Measurements from ENCODE around the gene BICC1.

- TF ChIP-seq EZH2 (IDR thresholded peaks at IDR 0.05; ENCODE audit: low read length, missing control alignments) = no peak
- TF ChIP-seq CTCF (conservative IDR thresholded peaks at IDR 0.05 in 1 of 2, IDR thresholded peaks at IDR 0.05 in 1 of 2; ENCODE audit: low read depth in 1 of 2, low read length in 2 of 2) = no peak
Measured at GRCh38 chr10:58840840-58841435, 328.3 kb downstream of the BICC1 start.
